Liver (tissue), 3 donors: Measurements from ENCODE around the gene SEBOX.

Experiments used
- CTCF ChIP-seq: fragments of 150-350 bp; IDR thresholded peaks from 2 replicates; pipeline ENCODE4 v1.5.1; 2017; ENCODE audit warnings: improper control_type of control experiment, low read depth, low read length; ENCODE audit not compliant: missing input control
- EGR1 ChIP-seq, 2 donors: IDR thresholded peaks; 2 replicates each; pipeline ENCODE4 v1.6.1; 2016 to 2018; ENCODE audit warnings: antibody characterized with exemption in 2 of 2, low read depth in 2 of 2
- HNF4G ChIP-seq: IDR thresholded peaks from 2 replicates; pipeline ENCODE4 v1.6.1; 2016; ENCODE audit warnings: antibody characterized with exemption
- RAD21 ChIP-seq, 2 donors: IDR thresholded peaks; 2 replicates each; pipeline ENCODE4 v1.6.1; 2016; ENCODE audit warnings: antibody characterized with exemption in 2 of 2, mild to moderate bottlenecking in 2 of 2
- RXRA ChIP-seq, 2 donors: IDR thresholded peaks; 2 replicates each; pipeline ENCODE4 v1.6.1; 2017 to 2018; ENCODE audit warnings: antibody characterized with exemption in 2 of 2, mild to moderate bottlenecking in 1 of 2
- SP1 ChIP-seq: IDR thresholded peaks from 2 replicates; pipeline ENCODE4 v1.6.1; 2018; ENCODE audit warnings: antibody characterized with exemption, mild to moderate bottlenecking
- YY1 ChIP-seq: IDR thresholded peaks from 2 replicates; pipeline ENCODE4 v1.6.1; 2016; ENCODE audit warnings: antibody characterized with exemption, mild to moderate bottlenecking
- TF ChIP-seq, protein P1 (sequence below): IDR thresholded peaks from 2 replicates; pipeline ENCODE4 v1.6.1; 2016; ENCODE audit warnings: antibody characterized with exemption
- TF ChIP-seq, protein P2 (sequence below): IDR thresholded peaks from 2 replicates; pipeline ENCODE4 v1.6.1; 2016; ENCODE audit warnings: antibody characterized with exemption
- donor health status: healthy.
- donor health status: healthy.

DNA sequence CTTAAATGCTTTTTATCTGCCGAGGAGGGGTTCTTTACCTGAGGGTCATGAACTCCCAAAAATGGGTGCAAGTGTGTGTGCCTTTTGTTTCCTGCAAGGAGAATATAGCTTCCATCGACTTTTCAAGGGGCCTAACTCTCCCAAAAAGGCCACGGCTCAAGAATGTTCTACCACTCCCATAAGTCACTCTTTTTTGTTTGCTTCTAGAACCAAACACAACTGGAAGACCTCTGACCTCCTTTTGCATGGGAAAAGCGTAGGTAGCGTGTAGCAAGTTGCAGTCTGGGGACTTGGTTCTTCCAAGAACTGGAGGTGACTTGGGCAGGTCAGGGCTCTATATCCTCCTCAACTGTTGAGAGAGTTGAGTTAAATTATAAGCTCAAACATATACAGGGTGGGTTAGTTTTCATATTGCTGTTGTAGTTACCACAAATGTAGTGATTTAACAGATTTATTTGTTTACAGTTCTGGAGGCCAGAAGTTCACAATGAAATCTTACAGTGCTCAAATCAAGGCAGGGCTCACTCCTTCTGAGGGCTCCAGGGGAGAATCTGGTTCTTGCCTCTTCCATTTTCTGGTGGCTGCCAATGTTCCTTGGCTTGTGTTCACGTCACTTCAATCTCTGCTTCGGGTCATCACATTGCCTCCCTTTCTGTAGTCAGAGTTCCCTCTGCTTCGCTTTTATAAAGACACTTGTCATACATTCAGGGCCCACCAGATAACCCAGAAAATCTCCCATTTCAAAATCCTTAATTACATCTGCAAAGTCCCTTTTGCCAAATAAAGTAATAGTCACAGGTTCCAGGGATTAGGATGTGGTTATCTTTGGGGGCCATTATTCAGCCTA lies 44.6 kb downstream of the SEBOX start:
- TF ChIP-seq RAD21 (IDR thresholded peaks at IDR 0.05) = no peak
- no peak for TF ChIP-seq CTCF
- no peak for TF ChIP-seq SP1
- TF ChIP-seq, protein P1, sequence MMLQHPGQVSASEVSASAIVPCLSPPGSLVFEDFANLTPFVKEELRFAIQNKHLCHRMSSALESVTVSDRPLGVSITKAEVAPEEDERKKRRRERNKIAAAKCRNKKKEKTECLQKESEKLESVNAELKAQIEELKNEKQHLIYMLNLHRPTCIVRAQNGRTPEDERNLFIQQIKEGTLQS = no peak
- TF ChIP-seq EGR1 (IDR thresholded peaks at IDR 0.05; ENCODE audit: low read depth in 2 of 2) = no peak
- TF ChIP-seq YY1 = no peak
- TF ChIP-seq, protein P2, sequence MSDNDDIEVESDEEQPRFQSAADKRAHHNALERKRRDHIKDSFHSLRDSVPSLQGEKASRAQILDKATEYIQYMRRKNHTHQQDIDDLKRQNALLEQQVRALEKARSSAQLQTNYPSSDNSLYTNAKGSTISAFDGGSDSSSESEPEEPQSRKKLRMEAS = no peak
- TF ChIP-seq RXRA (IDR thresholded peaks at IDR 0.05) = no peak
- TF ChIP-seq HNF4G = no peak
